Liver (tissue), 3 donors: Measurements from ENCODE around the gene ENTPD8.

Source experiments
- CTCF ChIP-seq: fragments of 150-350 bp; IDR thresholded peaks from 2 replicates; pipeline ENCODE4 v1.5.1; 2017; ENCODE audit warnings: improper control_type of control experiment, low read depth, low read length; ENCODE audit not compliant: missing input control
- EGR1 ChIP-seq, 2 donors: IDR thresholded peaks; 2 replicates each; pipeline ENCODE4 v1.6.1; 2016 to 2018; ENCODE audit warnings: antibody characterized with exemption in 2 of 2, low read depth in 2 of 2
- HNF4G ChIP-seq: IDR thresholded peaks from 2 replicates; pipeline ENCODE4 v1.6.1; 2016; ENCODE audit warnings: antibody characterized with exemption
- RAD21 ChIP-seq, 2 donors: IDR thresholded peaks; 2 replicates each; pipeline ENCODE4 v1.6.1; 2016; ENCODE audit warnings: antibody characterized with exemption in 2 of 2, mild to moderate bottlenecking in 2 of 2
- SP1 ChIP-seq: IDR thresholded peaks from 2 replicates; pipeline ENCODE4 v1.6.1; 2018; ENCODE audit warnings: antibody characterized with exemption, mild to moderate bottlenecking
- TAF1 ChIP-seq: conservative IDR thresholded peaks from 2 replicates; pipeline ENCODE4 v1.6.1; 2016; ENCODE audit warnings: antibody characterized with exemption, mild to moderate bottlenecking
- TF ChIP-seq, protein P1 (sequence below): IDR thresholded peaks from 2 replicates; pipeline ENCODE4 v1.6.1; 2016; ENCODE audit warnings: antibody characterized with exemption
- donor health status: healthy.
- donor health status: healthy.

DNA sequence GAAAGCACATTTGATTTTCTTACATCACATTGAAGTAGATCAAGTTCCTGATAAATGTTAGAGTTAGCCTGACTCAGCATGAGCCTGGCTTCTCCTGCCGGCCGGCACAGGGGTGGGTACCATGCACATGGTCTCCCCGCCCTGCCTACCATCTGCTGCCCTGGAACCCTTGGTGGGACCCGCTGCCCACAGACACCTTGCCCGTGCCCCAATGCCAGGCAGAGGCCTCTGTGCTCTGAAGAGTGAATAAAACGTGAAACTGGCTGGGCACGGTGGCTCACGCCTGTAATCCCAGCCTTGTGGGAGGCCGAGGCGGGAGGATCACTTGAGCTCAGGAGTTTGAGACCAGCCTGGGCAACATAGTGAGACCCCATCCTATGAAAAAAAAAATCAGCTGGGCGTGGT is 35.5 kb downstream of the ENTPD8 start:
- TF ChIP-seq RAD21 (IDR thresholded peaks at IDR 0.05), result no peak
- no peak for TF ChIP-seq CTCF
- no peak for TF ChIP-seq HNF4G
- TF ChIP-seq SP1, result no peak
- TF ChIP-seq EGR1 (IDR thresholded peaks at IDR 0.05; ENCODE audit: low read depth in 2 of 2), result no peak
- no peak for TF ChIP-seq TAF1
- TF ChIP-seq, protein P1, sequence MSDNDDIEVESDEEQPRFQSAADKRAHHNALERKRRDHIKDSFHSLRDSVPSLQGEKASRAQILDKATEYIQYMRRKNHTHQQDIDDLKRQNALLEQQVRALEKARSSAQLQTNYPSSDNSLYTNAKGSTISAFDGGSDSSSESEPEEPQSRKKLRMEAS, result no peak
